NCI-H748 treated with DMSO at 0.1 percent for 48 hours (cell line): ENCODE measurements around the gene ZSCAN2.

ENCODE experiments used
- DNase-seq: peaks from one replicate; lab custom pipeline; 2025; lab: John Stamatoyannopoulos, UW

ZSCAN2 gene

DNA sequence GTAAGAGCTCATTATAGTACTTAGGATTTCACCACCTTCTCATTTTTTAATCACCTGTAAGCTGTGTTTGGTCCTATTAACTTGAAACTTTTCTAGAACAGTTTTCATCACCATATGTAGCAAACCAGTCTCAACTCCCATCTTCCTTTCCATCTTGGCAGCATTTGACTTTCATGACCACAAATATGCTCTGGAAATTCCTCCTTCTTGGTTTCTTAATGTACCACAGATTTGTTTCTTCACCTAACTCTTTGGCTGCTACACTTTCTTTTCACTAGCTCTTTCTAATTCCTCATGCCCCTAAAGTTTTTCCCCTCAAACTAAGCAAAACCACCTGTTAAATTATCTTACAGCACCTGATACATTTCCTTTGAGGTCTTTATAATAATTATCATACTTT is 70.4 kb downstream of the ZSCAN2 start:
- DNase-seq = no peak
